SK-N-SH treated with all-trans-retinoic acid at 6 μM for 48 hours (cell line): ENCODE data around the gene RIPOR3.

ENCODE experiments used
- ATAC-seq: fragments of 200-7000 bp; cut with Tn5 transposase; 3 replicates; pipeline ENCODE4 v1.9.1; 2020; ENCODE audit warnings: mild to moderate bottlenecking, moderate library complexity
- ARNTL ChIP-seq: fragments of 450-650 bp; formaldehyde crosslinking; IDR thresholded peaks from 2 replicates; pipeline ENCODE4 v1.5.0; 2020; ENCODE audit warnings: low read depth, mild to moderate bottlenecking, moderate library complexity, borderline replicate concordance
- BACH2 ChIP-seq: fragments of 250-450 bp; sonication (Bioruptor Pico); IDR thresholded peaks from 2 replicates; pipeline ENCODE4 v1.9.0; 2021; ENCODE audit warnings: mild to moderate bottlenecking, borderline replicate concordance
- CSDC2 ChIP-seq: fragments of 250-450 bp; sonication (Bioruptor Pico); IDR thresholded peaks from 2 replicates; pipeline ENCODE4 v1.5.0; 2020; ENCODE audit warnings: mild to moderate bottlenecking, moderate library complexity
- ESRRG ChIP-seq: fragments of 250-450 bp; sonication (Bioruptor Pico); IDR thresholded peaks from 2 replicates; pipeline ENCODE4 v1.6.1; 2021; ENCODE audit warnings: mild to moderate bottlenecking
- GLIS3 ChIP-seq: fragments of 250-450 bp; sonication (Bioruptor Pico); IDR thresholded peaks from 2 replicates; pipeline ENCODE4 v1.5.0; 2020; ENCODE audit warnings: mild to moderate bottlenecking, moderate library complexity
- ISL1 ChIP-seq: fragments of 250-450 bp; sonication (Bioruptor Pico); IDR thresholded peaks from 2 replicates; pipeline ENCODE4 v2.1.2; 2022; ENCODE audit warnings: mild to moderate bottlenecking, moderate library complexity
- OSR1 ChIP-seq: fragments of 250-450 bp; sonication (Bioruptor Pico); IDR thresholded peaks from 2 replicates; pipeline ENCODE4 v1.8.0; 2022; ENCODE audit warnings: moderate library complexity, mild to moderate bottlenecking, inconsistent platforms
- PPARA ChIP-seq: fragments of 250-450 bp; sonication (Bioruptor Pico); IDR thresholded peaks from 2 replicates; pipeline ENCODE4 v1.5.0; 2020; ENCODE audit warnings: mild to moderate bottlenecking, borderline replicate concordance
- RARB ChIP-seq: fragments of 250-450 bp; sonication (Bioruptor Pico); IDR thresholded peaks from 2 replicates; pipeline ENCODE4 v1.8.0; 2021; ENCODE audit warnings: mild to moderate bottlenecking, moderate library complexity
- TCF4 ChIP-seq: fragments of 250-450 bp; sonication (Bioruptor Pico); IDR thresholded peaks from 2 replicates; pipeline ENCODE4 v1.8.0; 2021; ENCODE audit warnings: mild to moderate bottlenecking, moderate library complexity, borderline replicate concordance
- TSHZ2 ChIP-seq: fragments of 250-450 bp; sonication (Bioruptor Pico); IDR thresholded peaks from 2 replicates; pipeline ENCODE4 v1.5.0; 2020; ENCODE audit warnings: mild to moderate bottlenecking, moderate library complexity
- ZC3H10 ChIP-seq: fragments of 250-450 bp; sonication (Bioruptor Pico); IDR thresholded peaks from 2 replicates; pipeline ENCODE4 v1.5.1; 2021; ENCODE audit warnings: mild to moderate bottlenecking, moderate library complexity
- ZFP3 ChIP-seq: fragments of 250-450 bp; sonication (Bioruptor Pico); IDR thresholded peaks from 2 replicates; pipeline ENCODE4 v1.5.0; 2020; ENCODE audit warnings: mild to moderate bottlenecking, moderate library complexity
- ZFP30 ChIP-seq: fragments of 450-650 bp; formaldehyde crosslinking; IDR thresholded peaks from 2 replicates; pipeline ENCODE4 v1.5.0; 2022; ENCODE audit warnings: mild to moderate bottlenecking, moderate library complexity
- ZNF565 ChIP-seq: fragments of 450-650 bp; formaldehyde crosslinking; conservative IDR thresholded peaks from 2 replicates; pipeline ENCODE4 v1.5.0; 2020; ENCODE audit warnings: low read depth, mild to moderate bottlenecking, moderate library complexity
- ZNF70 ChIP-seq: fragments of 450-650 bp; formaldehyde crosslinking; IDR thresholded peaks from 2 replicates; pipeline ENCODE4 v1.5.0; 2020; ENCODE audit warnings: mild to moderate bottlenecking, moderate library complexity
- ZNF8 ChIP-seq: fragments of 450-650 bp; formaldehyde crosslinking; IDR thresholded peaks from 2 replicates; pipeline ENCODE4 v1.5.0; 2020; ENCODE audit warnings: mild to moderate bottlenecking, moderate library complexity
- TF ChIP-seq, protein P1 (sequence below): fragments of 250-450 bp; sonication (Bioruptor Pico); IDR thresholded peaks from 2 replicates; pipeline ENCODE4 v1.8.0; 2021; ENCODE audit warnings: low read depth, mild to moderate bottlenecking, moderate library complexity, borderline replicate concordance
- TF ChIP-seq, protein P2 (sequence below): fragments of 250-450 bp; sonication (Bioruptor Pico); IDR thresholded peaks from 2 replicates; pipeline ENCODE4 v1.8.0; 2020; ENCODE audit warnings: mild to moderate bottlenecking, moderate library complexity, borderline replicate concordance
- TF ChIP-seq, protein P3 (sequence below): fragments of 250-450 bp; sonication (Bioruptor Pico); IDR thresholded peaks from 2 replicates; pipeline ENCODE4 v1.5.1; 2021; ENCODE audit warnings: mild to moderate bottlenecking, moderate library complexity
- TF ChIP-seq, protein P4 (sequence below): fragments of 250-450 bp; sonication (Bioruptor Pico); IDR thresholded peaks from 2 replicates; pipeline ENCODE4 v1.5.1; 2020; ENCODE audit warnings: low read depth, mild to moderate bottlenecking, moderate library complexity

Gene RIPOR3

GRCh38 chr20:50628853-50629669, 62.3 kb downstream of the RIPOR3 start:
- no peak for TF ChIP-seq ZFP30
- no peak for TF ChIP-seq ZNF70
- TF ChIP-seq ZNF8 (CRISPR knock-in tag), result no peak
- TF ChIP-seq RARB (CRISPR knock-in tag), result no peak
- TF ChIP-seq, protein P1, sequence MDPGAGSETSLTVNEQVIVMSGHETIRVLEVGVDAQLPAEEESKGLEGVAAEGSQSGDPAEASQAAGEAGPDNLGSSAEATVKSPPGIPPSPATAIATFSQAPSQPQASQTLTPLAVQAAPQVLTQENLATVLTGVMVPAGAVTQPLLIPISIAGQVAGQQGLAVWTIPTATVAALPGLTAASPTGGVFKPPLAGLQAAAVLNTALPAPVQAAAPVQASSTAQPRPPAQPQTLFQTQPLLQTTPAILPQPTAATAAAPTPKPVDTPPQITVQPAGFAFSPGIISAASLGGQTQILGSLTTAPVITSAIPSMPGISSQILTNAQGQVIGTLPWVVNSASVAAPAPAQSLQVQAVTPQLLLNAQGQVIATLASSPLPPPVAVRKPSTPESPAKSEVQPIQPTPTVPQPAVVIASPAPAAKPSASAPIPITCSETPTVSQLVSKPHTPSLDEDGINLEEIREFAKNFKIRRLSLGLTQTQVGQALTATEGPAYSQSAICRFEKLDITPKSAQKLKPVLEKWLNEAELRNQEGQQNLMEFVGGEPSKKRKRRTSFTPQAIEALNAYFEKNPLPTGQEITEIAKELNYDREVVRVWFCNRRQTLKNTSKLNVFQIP, result no peak
- TF ChIP-seq TSHZ2, result no peak
- no peak for TF ChIP-seq ZC3H10
- TF ChIP-seq ARNTL (CRISPR knock-in tag), result no peak
- TF ChIP-seq OSR1 (CRISPR knock-in tag), result no peak
- no peak for TF ChIP-seq PPARA (CRISPR knock-in tag)
- TF ChIP-seq GLIS3 (CRISPR knock-in tag), result no peak
- TF ChIP-seq, protein P2, sequence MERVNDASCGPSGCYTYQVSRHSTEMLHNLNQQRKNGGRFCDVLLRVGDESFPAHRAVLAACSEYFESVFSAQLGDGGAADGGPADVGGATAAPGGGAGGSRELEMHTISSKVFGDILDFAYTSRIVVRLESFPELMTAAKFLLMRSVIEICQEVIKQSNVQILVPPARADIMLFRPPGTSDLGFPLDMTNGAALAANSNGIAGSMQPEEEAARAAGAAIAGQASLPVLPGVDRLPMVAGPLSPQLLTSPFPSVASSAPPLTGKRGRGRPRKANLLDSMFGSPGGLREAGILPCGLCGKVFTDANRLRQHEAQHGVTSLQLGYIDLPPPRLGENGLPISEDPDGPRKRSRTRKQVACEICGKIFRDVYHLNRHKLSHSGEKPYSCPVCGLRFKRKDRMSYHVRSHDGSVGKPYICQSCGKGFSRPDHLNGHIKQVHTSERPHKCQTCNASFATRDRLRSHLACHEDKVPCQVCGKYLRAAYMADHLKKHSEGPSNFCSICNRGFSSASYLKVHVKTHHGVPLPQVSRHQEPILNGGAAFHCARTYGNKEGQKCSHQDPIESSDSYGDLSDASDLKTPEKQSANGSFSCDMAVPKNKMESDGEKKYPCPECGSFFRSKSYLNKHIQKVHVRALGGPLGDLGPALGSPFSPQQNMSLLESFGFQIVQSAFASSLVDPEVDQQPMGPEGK (CRISPR knock-in tag), result no peak
- no peak for TF ChIP-seq ZNF565 (CRISPR knock-in tag)
- TF ChIP-seq, protein P3, sequence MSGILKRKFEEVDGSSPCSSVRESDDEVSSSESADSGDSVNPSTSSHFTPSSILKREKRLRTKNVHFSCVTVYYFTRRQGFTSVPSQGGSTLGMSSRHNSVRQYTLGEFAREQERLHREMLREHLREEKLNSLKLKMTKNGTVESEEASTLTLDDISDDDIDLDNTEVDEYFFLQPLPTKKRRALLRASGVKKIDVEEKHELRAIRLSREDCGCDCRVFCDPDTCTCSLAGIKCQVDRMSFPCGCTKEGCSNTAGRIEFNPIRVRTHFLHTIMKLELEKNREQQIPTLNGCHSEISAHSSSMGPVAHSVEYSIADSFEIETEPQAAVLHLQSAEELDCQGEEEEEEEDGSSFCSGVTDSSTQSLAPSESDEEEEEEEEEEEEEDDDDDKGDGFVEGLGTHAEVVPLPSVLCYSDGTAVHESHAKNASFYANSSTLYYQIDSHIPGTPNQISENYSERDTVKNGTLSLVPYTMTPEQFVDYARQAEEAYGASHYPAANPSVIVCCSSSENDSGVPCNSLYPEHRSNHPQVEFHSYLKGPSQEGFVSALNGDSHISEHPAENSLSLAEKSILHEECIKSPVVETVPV (CRISPR knock-in tag), result no peak
- TF ChIP-seq TCF4 (CRISPR knock-in tag), result no peak
- no peak for TF ChIP-seq CSDC2 (CRISPR knock-in tag)
- TF ChIP-seq BACH2, result no peak
- TF ChIP-seq ISL1 (CRISPR knock-in tag), result no peak
- TF ChIP-seq, protein P4, sequence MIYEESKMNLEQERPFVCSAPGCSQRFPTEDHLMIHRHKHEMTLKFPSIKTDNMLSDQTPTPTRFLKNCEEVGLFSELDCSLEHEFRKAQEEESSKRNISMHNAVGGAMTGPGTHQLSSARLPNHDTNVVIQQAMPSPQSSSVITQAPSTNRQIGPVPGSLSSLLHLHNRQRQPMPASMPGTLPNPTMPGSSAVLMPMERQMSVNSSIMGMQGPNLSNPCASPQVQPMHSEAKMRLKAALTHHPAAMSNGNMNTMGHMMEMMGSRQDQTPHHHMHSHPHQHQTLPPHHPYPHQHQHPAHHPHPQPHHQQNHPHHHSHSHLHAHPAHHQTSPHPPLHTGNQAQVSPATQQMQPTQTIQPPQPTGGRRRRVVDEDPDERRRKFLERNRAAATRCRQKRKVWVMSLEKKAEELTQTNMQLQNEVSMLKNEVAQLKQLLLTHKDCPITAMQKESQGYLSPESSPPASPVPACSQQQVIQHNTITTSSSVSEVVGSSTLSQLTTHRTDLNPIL (CRISPR knock-in tag), result no peak
- no peak for ATAC-seq

- ATAC-seq, result no peak
- TF ChIP-seq, protein P2 (CRISPR knock-in tag), result no peak
- TF ChIP-seq, all 23 proteins: peak for 0
Measured at GRCh38 chr20:50628332-50628731, 63.0 kb downstream of the RIPOR3 start.

DNA sequence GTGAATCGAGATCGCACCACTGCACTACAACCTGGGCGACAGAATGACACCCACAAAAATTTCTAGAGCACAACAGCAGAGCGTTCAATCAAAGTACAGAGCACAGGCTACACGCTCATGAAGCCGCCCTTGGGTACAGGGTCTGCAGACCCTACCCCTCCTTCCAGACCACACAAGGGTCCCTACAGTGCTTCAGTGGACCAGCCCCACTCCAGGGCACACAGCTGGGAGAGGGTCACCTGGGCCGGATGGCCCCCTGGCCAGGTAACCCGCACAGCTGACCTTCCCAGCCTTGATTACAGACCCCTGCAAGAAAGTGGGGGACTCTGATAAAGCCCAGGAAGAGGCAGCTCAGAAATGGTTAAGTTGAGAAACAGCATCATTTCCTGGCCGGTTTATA, 63.6 kb downstream of the RIPOR3 start:
- no peak for ATAC-seq
- no peak for TF ChIP-seq ESRRG (CRISPR knock-in tag)
- no peak for TF ChIP-seq GLIS3 (CRISPR knock-in tag)
- no peak for TF ChIP-seq ISL1 (CRISPR knock-in tag)
- no peak for TF ChIP-seq ZNF8 (CRISPR knock-in tag)
- no peak for TF ChIP-seq TCF4 (CRISPR knock-in tag)
- no peak for TF ChIP-seq ZFP3 (CRISPR knock-in tag)
- TF ChIP-seq, protein P1, result no peak
- no peak for TF ChIP-seq CSDC2 (CRISPR knock-in tag)
- TF ChIP-seq RARB (CRISPR knock-in tag), result no peak
